ENCODE results near the gene DHX34. TPM values are rescaled to one million over a fixed set of nuclear protein-coding genes. Genes with fewer than 3 reads are reported as not detected.
A peak's percentile ranks its signal among the peaks of the same experiment; 100 is the strongest.

Gene DHX34
- total and polyA plus RNA-seq, 9 of the 15 experiments (the other 6 are each of a cell fraction or from before 2014, with no cell fraction given) = 0.36 to 42.0 (median 15.0) TPM

DNA sequence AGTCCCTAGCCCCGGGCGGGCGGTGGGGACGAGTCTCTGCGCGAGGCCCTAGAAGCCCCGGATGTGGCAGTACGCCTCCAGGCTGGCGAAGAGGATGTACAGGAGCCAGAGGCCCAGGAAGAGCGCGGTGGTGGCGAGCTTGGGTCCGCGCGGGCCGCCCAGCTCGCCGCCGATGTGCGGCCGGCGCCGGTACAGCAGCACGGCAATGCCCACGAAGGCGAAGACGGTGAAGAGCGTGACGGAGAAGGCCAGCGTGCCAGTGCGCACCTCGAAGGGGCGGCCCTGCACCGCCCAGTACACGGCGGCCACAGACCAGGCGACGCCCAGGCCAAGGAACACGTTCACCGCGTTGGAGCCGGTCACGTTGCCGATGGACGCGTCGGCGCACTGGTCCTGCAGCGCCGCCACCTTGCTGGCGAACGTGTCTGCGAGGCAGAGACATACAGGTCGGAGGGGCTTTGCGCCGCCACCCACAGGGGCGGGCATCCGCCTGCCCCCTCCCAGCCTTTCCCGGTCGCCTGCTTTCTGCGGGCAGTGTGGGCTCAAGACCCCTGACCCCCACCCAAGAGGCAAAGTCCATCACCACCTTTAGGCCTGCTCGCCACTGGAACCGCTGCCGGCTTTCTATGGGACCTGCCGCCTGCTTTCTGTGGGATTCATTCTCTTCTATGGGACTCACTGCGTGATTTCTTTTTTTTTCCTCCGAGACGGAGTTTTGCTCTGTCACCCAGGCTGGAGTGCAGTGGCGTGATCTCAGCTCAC lies 81.1 kb downstream of the DHX34 start:
- DNase-seq (ENCODE audit: extremely low read depth in 1 of 4, low spot score in 3 of 4) (no peak), FAIRE-seq (no peak), ATAC-seq (no peak)
- H3K36me3 ChIP-seq (ENCODE audit: control insufficient read depth, insufficient read depth, low read length) = no peaks in the 10 kb centered on the region
- no peak overlapping the region for H3K4me2 ChIP-seq (ENCODE audit: insufficient read depth, low read length)
- H3K9me1 ChIP-seq (ENCODE audit: control insufficient read depth, insufficient read depth, low read length) = no peaks in the 10 kb centered on the region
- H3K4me3 ChIP-seq = no peak overlapping the region
- WGBS (ENCODE audit: insufficient coverage, low coverage, missing lambda C conversion rate) = 55% methylated on average over 47 of the region's 69 CpGs
- intact Hi-C loops (cut with micrococcal nuclease) = no loop called here
- peaks cover 7% of the 10 kb centered on the region; the same call in 1 of the 2 replicates for H4K20me1 ChIP-seq (replicated peaks; ENCODE audit: control insufficient read depth, insufficient read depth, low read length)
- TF ChIP-seq, protein P1, sequence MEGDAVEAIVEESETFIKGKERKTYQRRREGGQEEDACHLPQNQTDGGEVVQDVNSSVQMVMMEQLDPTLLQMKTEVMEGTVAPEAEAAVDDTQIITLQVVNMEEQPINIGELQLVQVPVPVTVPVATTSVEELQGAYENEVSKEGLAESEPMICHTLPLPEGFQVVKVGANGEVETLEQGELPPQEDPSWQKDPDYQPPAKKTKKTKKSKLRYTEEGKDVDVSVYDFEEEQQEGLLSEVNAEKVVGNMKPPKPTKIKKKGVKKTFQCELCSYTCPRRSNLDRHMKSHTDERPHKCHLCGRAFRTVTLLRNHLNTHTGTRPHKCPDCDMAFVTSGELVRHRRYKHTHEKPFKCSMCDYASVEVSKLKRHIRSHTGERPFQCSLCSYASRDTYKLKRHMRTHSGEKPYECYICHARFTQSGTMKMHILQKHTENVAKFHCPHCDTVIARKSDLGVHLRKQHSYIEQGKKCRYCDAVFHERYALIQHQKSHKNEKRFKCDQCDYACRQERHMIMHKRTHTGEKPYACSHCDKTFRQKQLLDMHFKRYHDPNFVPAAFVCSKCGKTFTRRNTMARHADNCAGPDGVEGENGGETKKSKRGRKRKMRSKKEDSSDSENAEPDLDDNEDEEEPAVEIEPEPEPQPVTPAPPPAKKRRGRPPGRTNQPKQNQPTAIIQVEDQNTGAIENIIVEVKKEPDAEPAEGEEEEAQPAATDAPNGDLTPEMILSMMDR (IDR thresholded peaks at IDR 0.05 in 2 of 3, conservative IDR thresholded peaks at IDR 0.05 in 1 of 3; ENCODE audit: insufficient read depth in 2 of 3, low read depth in 1 of 3, low read length in 3 of 3) = 0 out of 6 replicates have a peak, but pooled peaks of 1 of the 3 experiments have one; percentile 19
- TF ChIP-seq, protein P2, sequence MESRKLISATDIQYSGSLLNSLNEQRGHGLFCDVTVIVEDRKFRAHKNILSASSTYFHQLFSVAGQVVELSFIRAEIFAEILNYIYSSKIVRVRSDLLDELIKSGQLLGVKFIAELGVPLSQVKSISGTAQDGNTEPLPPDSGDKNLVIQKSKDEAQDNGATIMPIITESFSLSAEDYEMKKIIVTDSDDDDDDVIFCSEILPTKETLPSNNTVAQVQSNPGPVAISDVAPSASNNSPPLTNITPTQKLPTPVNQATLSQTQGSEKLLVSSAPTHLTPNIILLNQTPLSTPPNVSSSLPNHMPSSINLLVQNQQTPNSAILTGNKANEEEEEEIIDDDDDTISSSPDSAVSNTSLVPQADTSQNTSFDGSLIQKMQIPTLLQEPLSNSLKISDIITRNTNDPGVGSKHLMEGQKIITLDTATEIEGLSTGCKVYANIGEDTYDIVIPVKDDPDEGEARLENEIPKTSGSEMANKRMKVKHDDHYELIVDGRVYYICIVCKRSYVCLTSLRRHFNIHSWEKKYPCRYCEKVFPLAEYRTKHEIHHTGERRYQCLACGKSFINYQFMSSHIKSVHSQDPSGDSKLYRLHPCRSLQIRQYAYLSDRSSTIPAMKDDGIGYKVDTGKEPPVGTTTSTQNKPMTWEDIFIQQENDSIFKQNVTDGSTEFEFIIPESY (CRISPR knock-in tag; IDR thresholded peaks at IDR 0.05) = peak; percentile 68; the same call in 1 of the 2 replicates
- TF ChIP-seq, protein P3, sequence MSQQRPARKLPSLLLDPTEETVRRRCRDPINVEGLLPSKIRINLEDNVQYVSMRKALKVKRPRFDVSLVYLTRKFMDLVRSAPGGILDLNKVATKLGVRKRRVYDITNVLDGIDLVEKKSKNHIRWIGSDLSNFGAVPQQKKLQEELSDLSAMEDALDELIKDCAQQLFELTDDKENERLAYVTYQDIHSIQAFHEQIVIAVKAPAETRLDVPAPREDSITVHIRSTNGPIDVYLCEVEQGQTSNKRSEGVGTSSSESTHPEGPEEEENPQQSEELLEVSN (IDR thresholded peaks at IDR 0.05; ENCODE audit: borderline replicate concordance in 1 of 2, extremely low read depth in 1 of 2, insufficient read depth in 1 of 2, insufficient read length in 1 of 2, low read depth in 1 of 2, low read length in 1 of 2, poor library complexity in 1 of 2, severe bottlenecking in 1 of 2) = peak in 1 of 2 experiments; percentile 51
- TF ChIP-seq SRSF7 (optimal IDR thresholded peaks at IDR 0.05; ENCODE audit: low read depth, low read length) (peak; percentile 66), NR3C1 (CRISPR knock-in tag; IDR thresholded peaks at IDR 0.05) (no peak), L3MBTL2 (IDR thresholded peaks at IDR 0.05) (0 out of 2 replicates have a peak, but pooled peaks have one; percentile 34), ASH1L (IDR thresholded peaks at IDR 0.05; ENCODE audit: borderline replicate concordance, low read depth, partially characterized antibody) (no peak)
- ChIA-PET POLR2A (interaction anchor here (0.6 to 0.9 kb wide), 2 partner anchors 16 to 65 kb away, joined by 3 to 4 read pairs; no protein-coding TSS in a partner anchor), CTCF (ENCODE audit: low intra/inter-chr PET ratio) (interaction anchor here (1.0 kb wide), 1 partner anchor 267 kb away, joined by 4 read pairs; no protein-coding TSS in a partner anchor)
- H3K79me2 ChIP-seq (ENCODE audit: control insufficient read depth, insufficient read depth, low read length) = no peaks in the 10 kb centered on the region
- no peaks in the 10 kb centered on the region for H3K9me3 ChIP-seq (replicated peaks; ENCODE audit: control insufficient read depth, insufficient read depth, low read depth, low read length)
- no peak overlapping the region for H3K27ac ChIP-seq (ENCODE audit: extremely low read depth, low read depth, low read length)
- in situ Hi-C loops (cut with MboI) = no loop called here
- BruUV-seq (replicated peaks) = no TSS peak
- H2AFZ ChIP-seq (ENCODE audit: low read depth, low read length) = no peak overlapping the region
- H3K9ac ChIP-seq (ENCODE audit: insufficient read depth in 1 of 2, low read depth in 2 of 2, low read length in 2 of 2) = 0 out of 4 replicates have a peak overlapping the region, but pooled peaks of 1 of the 2 experiments have one; percentile 33
- peaks cover 0 to 13% of the 10 kb centered on the region in 2 experiments; a peak in 1 of 5 replicates for H3K27me3 ChIP-seq (ENCODE audit: control insufficient read depth in 2 of 2, insufficient read depth in 2 of 2, low read length in 2 of 2)
- H3K4me1 ChIP-seq (replicated peaks in 1 of 2; ENCODE audit: control insufficient read depth in 2 of 2, insufficient read depth in 2 of 2, low read length in 2 of 2) = peaks cover 11 to 35% of the 10 kb centered on the region in 2 experiments; a peak in 3 of 5 replicates
